HG02973 (cell line): Measurements from ENCODE around the gene WHRN.

Source experiments
- ATAC-seq: cut with Tn5 transposase; IDR thresholded peaks from one replicate; pipeline ENCODE4 v1.9.1; 2021; ENCODE audit warnings: moderate library complexity; ENCODE audit not compliant: unreplicated experiment

The WHRN gene

GRCh38 chr9:114426046-114426948 is 79.0 kb downstream of the WHRN start:
- no peak for ATAC-seq

- ATAC-seq, result no peak
These were observed 80.1 kb downstream of the WHRN start for GRCh38 chr9:114425126-114425525.

GRCh38 chr9:114424126-114424525 is 81.1 kb downstream of the WHRN start:
- no peak for ATAC-seq

GRCh38 chr9:114423181-114423580 is 82.1 kb downstream of the WHRN start:
- no peak for ATAC-seq

GRCh38 chr9:114421147-114421546 is 84.1 kb downstream of the WHRN start:
- no peak for ATAC-seq

- no peak for ATAC-seq
These were observed 85.5 kb downstream of the WHRN start for GRCh38 chr9:114419796-114420195.

- no peak for ATAC-seq
These were observed 87.2 kb downstream of the WHRN start for GRCh38 chr9:114418053-114418452.

GRCh38 chr9:114417511-114417910 is 87.8 kb downstream of the WHRN start:
- no peak for ATAC-seq

GRCh38 chr9:114416906-114417305 is 88.4 kb downstream of the WHRN start:
- no peak for ATAC-seq

GRCh38 chr9:114416290-114416689 is 89.0 kb downstream of the WHRN start:
- ATAC-seq, result no peak

GRCh38 chr9:114414346-114414745 is 90.9 kb downstream of the WHRN start:
- ATAC-seq, result no peak

- no peak for ATAC-seq
These were observed 91.4 kb downstream of the WHRN start for GRCh38 chr9:114413861-114414301.

- ATAC-seq, result no peak
These were observed 93.1 kb downstream of the WHRN start for GRCh38 chr9:114412048-114412683.

GRCh38 chr9:114411452-114411851 is 93.8 kb downstream of the WHRN start:
- no peak for ATAC-seq

GRCh38 chr9:114410910-114411309 is 94.4 kb downstream of the WHRN start:
- no peak for ATAC-seq

GRCh38 chr9:114409842-114410241 is 95.4 kb downstream of the WHRN start:
- ATAC-seq, result no peak

- no peak for ATAC-seq
These were observed 96.0 kb downstream of the WHRN start for GRCh38 chr9:114409103-114409780.

- no peak for ATAC-seq
These were observed 96.6 kb downstream of the WHRN start for GRCh38 chr9:114408645-114409044.

GRCh38 chr9:114407889-114408288 is 97.4 kb downstream of the WHRN start:
- no peak for ATAC-seq

- no peak for ATAC-seq
These were observed 98.8 kb downstream of the WHRN start for GRCh38 chr9:114406441-114406840.

- ATAC-seq, result peak; percentile 88
These were observed 99.8 kb downstream of the WHRN start for GRCh38 chr9:114405294-114406034.
